Mesendoderm (in vitro differentiated cells): Measurements from ENCODE around the gene RND1.
A peak's percentile ranks its signal among the peaks of the same experiment; 100 is the strongest.

Experiments used
- DNase-seq: peaks from one replicate; pipeline ENCODE4 v3.0.0; 2013
- H2AK5ac ChIP-seq: 2 replicates; pipeline ENCODE4 v1.6.1; 2013; ENCODE audit warnings: low read length, inconsistent platforms
- H2BK120ac ChIP-seq: 2 replicates; pipeline ENCODE4 v1.6.1; 2013; ENCODE audit warnings: low read depth, mild to moderate bottlenecking, low read length, moderate library complexity, mixed read lengths
- H2BK15ac ChIP-seq: replicated peaks from 2 replicates; pipeline ENCODE4 v1.6.1; 2013; ENCODE audit warnings: low read depth, mild to moderate bottlenecking, moderate library complexity
- H2BK5ac ChIP-seq: 2 replicates; pipeline ENCODE4 v1.6.1; 2013; ENCODE audit warnings: low read length, inconsistent platforms
- H3K18ac ChIP-seq: 2 replicates; pipeline ENCODE4 v1.6.1; 2013; ENCODE audit warnings: mild to moderate bottlenecking, low read length, mixed read lengths
- H3K23ac ChIP-seq: one replicate; pipeline ENCODE4 v1.6.1; 2013; ENCODE audit warnings: low read length
- H3K27ac ChIP-seq: 2 replicates; pipeline ENCODE4 v1.5.1; 2013; ENCODE audit warnings: low read depth, mild to moderate bottlenecking, inconsistent platforms, low read length, moderate library complexity
- H3K27me3 ChIP-seq: 2 replicates; pipeline ENCODE4 v1.6.1; 2013; ENCODE audit warnings: low read length, control low read depth, mild to moderate bottlenecking, inconsistent platforms; ENCODE audit not compliant: insufficient read depth, poor library complexity
- H3K36me3 ChIP-seq: 2 replicates; pipeline ENCODE4 v1.6.1; 2013; ENCODE audit warnings: low read length, inconsistent platforms; ENCODE audit not compliant: control insufficient read depth, insufficient read depth
- H3K4ac ChIP-seq: one replicate; pipeline ENCODE4 v1.6.1; 2013; ENCODE audit warnings: low read depth, mild to moderate bottlenecking, low read length, moderate library complexity
- H3K4me1 ChIP-seq: 2 replicates; pipeline ENCODE4 v1.6.1; 2013; ENCODE audit warnings: low read depth, low read length, inconsistent platforms; ENCODE audit not compliant: control insufficient read depth
- H3K4me2 ChIP-seq: 2 replicates; pipeline ENCODE4 v1.6.1; 2013; ENCODE audit warnings: low read length
- H3K4me3 ChIP-seq: 2 replicates; pipeline ENCODE4 v1.5.1; 2013; ENCODE audit warnings: mild to moderate bottlenecking, low read length
- H3K56ac ChIP-seq: one replicate; pipeline ENCODE4 v1.6.1; 2013; ENCODE audit warnings: low read length
- H3K79me1 ChIP-seq: 2 replicates; pipeline ENCODE4 v1.6.1; 2013; ENCODE audit warnings: low read length, inconsistent platforms
- H3K79me2 ChIP-seq: 2 replicates; pipeline ENCODE4 v1.6.1; 2013; ENCODE audit warnings: mild to moderate bottlenecking, low read length; ENCODE audit not compliant: control insufficient read depth, insufficient read depth
- H3K9ac ChIP-seq: 2 replicates; pipeline ENCODE4 v1.6.1; 2013; ENCODE audit warnings: low read length, inconsistent platforms
- H4K5ac ChIP-seq: one replicate; pipeline ENCODE4 v1.6.1; 2013; ENCODE audit warnings: low read length
- H4K8ac ChIP-seq: one replicate; pipeline ENCODE4 v1.6.1; 2013; ENCODE audit warnings: low read depth, mild to moderate bottlenecking, control low read depth, low read length, moderate library complexity
- WGBS: extraction: QIAGEN DNeasy Blood & Tissue Kit; methylation state at CpG from one replicate; pipeline ENCODE4 v1.1.7; 2013; ENCODE audit warnings: low lambda C conversion rate, missing lambda C conversion rate; ENCODE audit not compliant: insufficient coverage; ENCODE audit errors: extremely low coverage; 5-methylcytosine and 5-hydroxymethylcytosine counted together

The RND1 gene

GRCh38 chr12:48826209-48826855 lies 39.3 kb downstream of the RND1 start:
- H3K4me3 ChIP-seq = no peak overlapping the region
- H4K5ac ChIP-seq = no peak overlapping the region
- no peak overlapping the region for H2AK5ac ChIP-seq
- H2BK15ac ChIP-seq = no peak overlapping the region
- H3K56ac ChIP-seq = no peak overlapping the region
- peaks cover 8% of the 10 kb centered on the region for H3K36me3 ChIP-seq
- H2BK5ac ChIP-seq = no peak overlapping the region
- H3K79me2 ChIP-seq = no peaks in the 10 kb centered on the region
- H3K27ac ChIP-seq = no peak overlapping the region
- H3K23ac ChIP-seq = no peak overlapping the region
- DNase-seq = no peak
- no peaks in the 10 kb centered on the region for H3K4me1 ChIP-seq
- H3K27me3 ChIP-seq = no peaks in the 10 kb centered on the region
- H3K79me1 ChIP-seq = no peaks in the 10 kb centered on the region
- no CpG with 5 or more reads among the region's 15 CpGs for WGBS
- no peak overlapping the region for H3K4me2 ChIP-seq
- H3K4ac ChIP-seq = no peak overlapping the region
- H3K9ac ChIP-seq = no peak overlapping the region
- no peak overlapping the region for H4K8ac ChIP-seq
- no peak overlapping the region for H3K18ac ChIP-seq
- H2BK120ac ChIP-seq = no peak overlapping the region

GRCh38 chr12:48824905-48825304 lies 40.8 kb downstream of the RND1 start:
- Histone ChIP-seq H2AK5ac (no peak overlapping the region), H3K79me1 (no peaks in the 10 kb centered on the region), H2BK5ac (no peak overlapping the region), H3K4me1 (no peaks in the 10 kb centered on the region), H3K27me3 (no peaks in the 10 kb centered on the region), H3K18ac (no peak overlapping the region), H4K8ac (no peak overlapping the region), H2BK15ac (no peak overlapping the region), H3K36me3 (no peaks in the 10 kb centered on the region), H3K23ac (no peak overlapping the region), H2BK120ac (no peak overlapping the region), H3K56ac (no peak overlapping the region), H3K4me3 (no peak overlapping the region), H3K4ac (no peak overlapping the region), H4K5ac (no peak overlapping the region), H3K27ac (no peak overlapping the region), H3K9ac (no peak overlapping the region), H3K79me2 (no peaks in the 10 kb centered on the region), H3K4me2 (no peak overlapping the region)
- WGBS = no CpG with 5 or more reads among the region's 4 CpGs
- no peak for DNase-seq

- H3K36me3 ChIP-seq = no peaks in the 10 kb centered on the region
- H3K4ac ChIP-seq = no peak overlapping the region
- peak; percentile 66 for DNase-seq
- H3K79me2 ChIP-seq = no peaks in the 10 kb centered on the region
- no peak overlapping the region for H3K9ac ChIP-seq
- H3K79me1 ChIP-seq = no peaks in the 10 kb centered on the region
- H3K56ac ChIP-seq = no peak overlapping the region
- no peak overlapping the region for H2BK15ac ChIP-seq
- peaks cover 4% of the 10 kb centered on the region for H3K4me1 ChIP-seq
- no peak overlapping the region for H3K18ac ChIP-seq
- H2BK5ac ChIP-seq = no peak overlapping the region
- no CpG with 5 or more reads among the region's 12 CpGs for WGBS
- H3K4me3 ChIP-seq = no peak overlapping the region
- H3K4me2 ChIP-seq = no peak overlapping the region
- no peak overlapping the region for H4K8ac ChIP-seq
- H3K23ac ChIP-seq = no peak overlapping the region
- no peak overlapping the region for H2AK5ac ChIP-seq
- no peaks in the 10 kb centered on the region for H3K27me3 ChIP-seq
- H3K27ac ChIP-seq = no peak overlapping the region
- no peak overlapping the region for H2BK120ac ChIP-seq
- no peak overlapping the region for H4K5ac ChIP-seq
These were observed 41.6 kb downstream of the RND1 start for GRCh38 chr12:48824112-48824511.

DNA sequence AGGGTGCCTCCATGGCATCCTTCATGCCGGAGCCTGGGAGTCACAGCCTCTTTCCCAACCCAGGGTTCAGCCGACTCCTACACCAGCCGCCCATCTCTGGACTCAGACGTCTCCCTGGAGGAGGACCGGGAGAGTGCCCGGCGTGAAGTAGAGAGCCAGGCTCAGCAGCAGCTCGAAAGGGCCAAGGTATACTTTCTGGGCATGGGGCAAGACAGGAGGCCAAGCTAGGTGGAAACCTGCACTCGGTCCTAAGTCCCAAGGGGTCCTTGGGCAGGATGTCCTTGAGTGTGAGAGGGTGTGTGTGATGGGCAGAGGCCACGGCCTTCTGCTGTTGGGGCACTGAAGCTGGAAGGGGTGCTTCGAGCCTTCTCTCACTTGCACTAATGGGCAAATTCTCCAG lies 42.4 kb downstream of the RND1 start:
- Histone ChIP-seq H3K4me2 (no peak overlapping the region), H3K4me3 (no peak overlapping the region), H3K36me3 (no peaks in the 10 kb centered on the region), H3K9ac (no peak overlapping the region), H3K56ac (no peak overlapping the region), H3K18ac (no peak overlapping the region), H4K8ac (no peak overlapping the region), H2AK5ac (no peak overlapping the region), H3K79me1 (no peaks in the 10 kb centered on the region), H3K23ac (no peak overlapping the region), H3K27ac (no peak overlapping the region), H4K5ac (no peak overlapping the region), H2BK120ac (no peak overlapping the region), H3K4ac (no peak overlapping the region), H3K27me3 (no peaks in the 10 kb centered on the region), H3K4me1 (peaks cover 5% of the 10 kb centered on the region), H3K79me2 (no peaks in the 10 kb centered on the region), H2BK15ac (no peak overlapping the region), H2BK5ac (no peak overlapping the region)
- no peak for DNase-seq
- WGBS = no CpG with 5 or more reads among the region's 11 CpGs

DNA sequence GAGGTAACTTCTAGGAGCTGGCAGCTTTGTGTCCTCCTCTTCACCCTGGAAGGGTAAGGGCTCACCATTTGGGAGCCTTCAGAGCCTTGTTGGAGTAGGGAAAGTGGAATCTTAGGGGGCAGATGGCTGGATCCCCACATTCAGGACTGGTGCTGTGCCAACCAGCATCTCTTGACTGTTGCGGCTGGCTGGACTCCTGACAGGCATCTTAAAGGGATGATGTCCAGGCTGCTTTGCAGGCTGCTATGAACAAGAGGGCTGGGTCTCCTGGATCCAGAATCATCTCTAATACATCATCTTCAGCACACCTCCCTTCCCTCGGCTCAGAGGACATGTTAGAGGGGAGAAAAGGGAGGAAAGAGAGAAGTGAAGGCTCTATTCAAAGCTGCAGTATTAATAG lies 43.0 kb downstream of the RND1 start:
- H4K8ac ChIP-seq = no peak overlapping the region
- H2BK15ac ChIP-seq = no peak overlapping the region
- no peak overlapping the region for H3K4me2 ChIP-seq
- H3K18ac ChIP-seq = no peak overlapping the region
- H3K79me2 ChIP-seq = no peaks in the 10 kb centered on the region
- no peak overlapping the region for H4K5ac ChIP-seq
- no peak overlapping the region for H2BK120ac ChIP-seq
- H2AK5ac ChIP-seq = no peak overlapping the region
- H3K4me3 ChIP-seq = no peak overlapping the region
- H3K23ac ChIP-seq = no peak overlapping the region
- H3K27ac ChIP-seq = no peak overlapping the region
- H3K56ac ChIP-seq = no peak overlapping the region
- peaks cover 5% of the 10 kb centered on the region for H3K4me1 ChIP-seq
- peaks cover under 1% of the 10 kb centered on the region for H3K27me3 ChIP-seq
- H3K36me3 ChIP-seq = no peaks in the 10 kb centered on the region
- H3K9ac ChIP-seq = no peak overlapping the region
- H3K4ac ChIP-seq = no peak overlapping the region
- WGBS = no CpG with 5 or more reads among the region's 2 CpGs
- H3K79me1 ChIP-seq = no peaks in the 10 kb centered on the region
- H2BK5ac ChIP-seq = no peak overlapping the region
- DNase-seq = no peak

- H2BK5ac ChIP-seq = no peak overlapping the region
- no CpG with 5 or more reads among the region's 5 CpGs for WGBS
- no peak overlapping the region for H4K5ac ChIP-seq
- H3K4ac ChIP-seq = no peak overlapping the region
- no peak overlapping the region for H3K9ac ChIP-seq
- H3K36me3 ChIP-seq = no peaks in the 10 kb centered on the region
- no peak for DNase-seq
- H3K79me1 ChIP-seq = no peaks in the 10 kb centered on the region
- no peak overlapping the region for H3K4me2 ChIP-seq
- no peak overlapping the region for H3K23ac ChIP-seq
- H3K27ac ChIP-seq = no peak overlapping the region
- H3K4me1 ChIP-seq = peaks cover 5% of the 10 kb centered on the region
- no peak overlapping the region for H2BK120ac ChIP-seq
- H3K18ac ChIP-seq = no peak overlapping the region
- no peaks in the 10 kb centered on the region for H3K79me2 ChIP-seq
- H3K4me3 ChIP-seq = no peak overlapping the region
- no peak overlapping the region for H3K56ac ChIP-seq
- H4K8ac ChIP-seq = no peak overlapping the region
- H2AK5ac ChIP-seq = no peak overlapping the region
- no peak overlapping the region for H2BK15ac ChIP-seq
- H3K27me3 ChIP-seq = peaks cover 6% of the 10 kb centered on the region
These were observed 43.5 kb downstream of the RND1 start for GRCh38 chr12:48822139-48822538.
